Fibroblast of lung (primary cell): ENCODE measurements around the gene BBS9. TPM values are rescaled to one million over a fixed set of nuclear protein-coding genes. Genes with fewer than 3 reads are reported as not detected.

Experiments
- DNase-seq, 2 donors: peaks; one replicate each; pipeline versions ENCODE4 v3.0.0 to v3.0.0-alpha.2; 2010; ENCODE audit warnings: low read depth in 2 of 2
- H2AFZ ChIP-seq: 2 replicates; pipeline ENCODE4 v1.5.1; 2012; ENCODE audit warnings: low read length, control low read depth, inconsistent platforms
- H3K27ac ChIP-seq: 2 replicates; pipeline ENCODE4 v1.5.1; 2011; ENCODE audit warnings: low read length, control low read depth; ENCODE audit not compliant: insufficient read depth
- H3K27me3 ChIP-seq: 2 replicates; pipeline ENCODE4 v1.5.1; 2011; ENCODE audit warnings: mild to moderate bottlenecking, low read length; ENCODE audit not compliant: control insufficient read depth, insufficient read depth
- H3K36me3 ChIP-seq: 2 replicates; pipeline ENCODE4 v1.5.1; 2011; ENCODE audit warnings: low read length; ENCODE audit not compliant: control insufficient read depth, insufficient read depth
- H3K4me1 ChIP-seq: 2 replicates; pipeline ENCODE4 v1.5.1; 2011; ENCODE audit warnings: low read length; ENCODE audit not compliant: control insufficient read depth, insufficient read depth; ENCODE audit errors: extremely low read depth
- H3K4me2 ChIP-seq: 2 replicates; pipeline ENCODE4 v1.5.1; 2011; ENCODE audit warnings: low read length, control low read depth; ENCODE audit not compliant: insufficient read depth; ENCODE audit errors: extremely low read depth
- H3K4me3 ChIP-seq, 4 experiments: fragments of 200-600 bp in 1 of 4; sonication (generic) in 1 of 4; replicated peaks in 1 of 4; 2 replicates each; pipeline ENCODE4 v1.5.1; 2011 to 2016; ENCODE audit warnings: low read length in 4 of 4, low read depth in 3 of 4, mild to moderate bottlenecking in 3 of 4, control low read depth in 2 of 4, inconsistent platforms in 1 of 4, mixed read lengths in 1 of 4; ENCODE audit not compliant: insufficient read depth in 1 of 4; ENCODE audit errors: control extremely low read depth in 1 of 4
- H3K79me2 ChIP-seq: 2 replicates; pipeline ENCODE4 v1.5.1; 2012; ENCODE audit warnings: mild to moderate bottlenecking, low read length, inconsistent platforms; ENCODE audit not compliant: control insufficient read depth, insufficient read depth
- H3K9ac ChIP-seq: 2 replicates; pipeline ENCODE4 v1.5.1; 2011; ENCODE audit warnings: mild to moderate bottlenecking, low read length, control low read depth; ENCODE audit not compliant: insufficient read depth
- H3K9me3 ChIP-seq: 2 replicates; pipeline ENCODE4 v1.5.1; 2012; ENCODE audit warnings: low read depth, low read length; ENCODE audit not compliant: control insufficient read depth, insufficient read depth
- H4K20me1 ChIP-seq: 2 replicates; pipeline ENCODE4 v1.5.1; 2011; ENCODE audit warnings: low read length; ENCODE audit not compliant: control insufficient read depth, insufficient read depth; ENCODE audit errors: extremely low read depth
- EZH2 ChIP-seq: IDR thresholded peaks from 2 replicates; pipeline ENCODE4 v1.5.1; 2012; ENCODE audit warnings: low read length, control low read depth, mild to moderate bottlenecking; ENCODE audit errors: missing control alignments
- polyA plus RNA-seq, 2 donors: library from polyadenylated mRNA; depleted of rRNA in 1 of 2; stranded (reverse) in 1 of 2; unstranded in 1 of 2; fragments of >200 nt; gene quantifications; 2 replicates each; pipeline ENCODE4 v1.2.1, GENCODE V29; 2011 to 2012; ENCODE audit warnings: missing spikeins in 1 of 2
- total RNA-seq: library from RNA; depleted of rRNA; stranded (reverse); fragments of >200 nt; gene quantifications from 2 replicates; pipeline ENCODE4 v1.2.1, GENCODE V29; 2014
- TF ChIP-seq, protein P1 (sequence below), 2 donors: IDR thresholded peaks in 1 of 2; conservative IDR thresholded peaks in 1 of 2; 1 replicate in 1 of 2; 2 replicates in 1 of 2; pipeline ENCODE4 v1.5.1; 2011 to 2012; ENCODE audit warnings: low read length in 2 of 2, control low read depth in 1 of 2, inconsistent platforms in 1 of 2, low read depth in 1 of 2, mild to moderate bottlenecking in 1 of 2

BBS9 gene
- total and polyA plus RNA-seq, 2 donors (not counting 1 experiment from before 2014, with no cell fraction given) = 19.1 to 26.9 TPM

DNA sequence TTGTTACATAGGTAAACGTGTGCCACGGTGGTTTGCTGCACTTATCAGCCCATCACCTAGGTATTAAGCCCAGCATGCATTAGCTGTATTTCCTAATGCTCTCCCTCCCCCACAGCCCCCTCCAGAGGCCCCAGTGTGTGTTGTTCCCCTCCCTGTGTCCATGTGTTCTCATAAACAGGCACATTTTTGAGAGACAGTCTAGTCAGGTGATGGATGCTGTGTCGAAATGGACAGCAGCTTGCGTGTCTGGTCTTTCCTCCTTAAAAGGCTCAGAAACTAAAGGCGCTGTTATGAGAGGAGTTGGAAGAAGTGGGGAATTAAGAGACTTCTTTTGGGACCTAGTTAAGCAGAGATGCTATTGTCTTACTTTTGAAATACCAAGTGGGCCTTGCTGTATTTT is 296.0 kb downstream of the BBS9 start:
- Histone ChIP-seq H3K4me1 (no peaks in the 10 kb centered on the region), H3K36me3 (no peaks in the 10 kb centered on the region), H3K27ac (no peak overlapping the region), H3K4me3 (no peak overlapping the region), H4K20me1 (no peaks in the 10 kb centered on the region), H3K27me3 (no peaks in the 10 kb centered on the region), H3K9me3 (no peaks in the 10 kb centered on the region), H3K9ac (no peak overlapping the region), H3K79me2 (no peaks in the 10 kb centered on the region), H2AFZ (no peak overlapping the region), H3K4me2 (no peak overlapping the region)
- TF ChIP-seq EZH2 = no peak
- TF ChIP-seq, protein P1, sequence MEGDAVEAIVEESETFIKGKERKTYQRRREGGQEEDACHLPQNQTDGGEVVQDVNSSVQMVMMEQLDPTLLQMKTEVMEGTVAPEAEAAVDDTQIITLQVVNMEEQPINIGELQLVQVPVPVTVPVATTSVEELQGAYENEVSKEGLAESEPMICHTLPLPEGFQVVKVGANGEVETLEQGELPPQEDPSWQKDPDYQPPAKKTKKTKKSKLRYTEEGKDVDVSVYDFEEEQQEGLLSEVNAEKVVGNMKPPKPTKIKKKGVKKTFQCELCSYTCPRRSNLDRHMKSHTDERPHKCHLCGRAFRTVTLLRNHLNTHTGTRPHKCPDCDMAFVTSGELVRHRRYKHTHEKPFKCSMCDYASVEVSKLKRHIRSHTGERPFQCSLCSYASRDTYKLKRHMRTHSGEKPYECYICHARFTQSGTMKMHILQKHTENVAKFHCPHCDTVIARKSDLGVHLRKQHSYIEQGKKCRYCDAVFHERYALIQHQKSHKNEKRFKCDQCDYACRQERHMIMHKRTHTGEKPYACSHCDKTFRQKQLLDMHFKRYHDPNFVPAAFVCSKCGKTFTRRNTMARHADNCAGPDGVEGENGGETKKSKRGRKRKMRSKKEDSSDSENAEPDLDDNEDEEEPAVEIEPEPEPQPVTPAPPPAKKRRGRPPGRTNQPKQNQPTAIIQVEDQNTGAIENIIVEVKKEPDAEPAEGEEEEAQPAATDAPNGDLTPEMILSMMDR (conservative IDR thresholded peaks at IDR 0.05 in 1 of 2, IDR thresholded peaks at IDR 0.05 in 1 of 2; ENCODE audit: low read depth in 1 of 2, low read length in 2 of 2) = no peak
- DNase-seq = peak in 1 of 2 donors; percentile 38

DNA sequence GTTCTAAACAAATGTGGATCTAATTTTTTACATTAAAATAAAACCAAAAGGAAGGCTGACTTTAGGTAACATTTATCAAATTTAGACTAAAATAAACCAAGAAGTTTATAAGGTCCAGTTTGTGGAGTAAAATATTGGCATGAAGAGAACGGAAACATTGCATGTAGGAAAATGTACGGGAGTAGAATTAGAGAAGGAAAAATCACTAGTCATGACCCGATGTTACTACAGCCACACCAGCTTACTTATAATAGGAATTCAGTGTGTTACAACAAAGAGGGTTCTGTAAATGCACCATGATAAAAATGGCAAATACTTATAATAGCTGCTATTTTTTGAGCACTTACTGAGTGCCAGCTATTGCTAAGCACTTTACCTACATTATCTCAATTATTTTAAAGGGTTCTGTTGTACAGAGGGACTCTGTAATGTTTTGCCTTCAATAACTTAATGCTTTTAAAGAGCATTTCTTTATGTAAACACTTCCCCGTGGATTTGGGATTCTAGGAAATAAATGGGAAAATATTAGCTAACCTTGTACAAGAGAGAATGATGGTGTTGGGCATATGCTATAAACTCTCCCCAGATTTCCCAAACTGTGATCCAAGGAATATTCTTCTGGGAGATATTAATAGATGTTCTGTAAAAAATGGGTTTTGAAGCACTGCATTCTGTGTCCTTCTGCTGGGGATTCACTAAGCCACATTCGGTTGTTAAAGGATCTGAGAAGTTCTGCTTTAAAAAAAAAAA is 296.7 kb downstream of the BBS9 start:
- H3K4me2 ChIP-seq = no peak overlapping the region
- H3K4me3 ChIP-seq = no peak overlapping the region
- H4K20me1 ChIP-seq = no peaks in the 10 kb centered on the region
- H3K4me1 ChIP-seq = no peaks in the 10 kb centered on the region
- no peaks in the 10 kb centered on the region for H3K9me3 ChIP-seq
- H3K79me2 ChIP-seq = no peaks in the 10 kb centered on the region
- no peak for TF ChIP-seq EZH2
- TF ChIP-seq, protein P1 (conservative IDR thresholded peaks at IDR 0.05 in 1 of 2, IDR thresholded peaks at IDR 0.05 in 1 of 2; ENCODE audit: low read depth in 1 of 2, low read length in 2 of 2) = no peak
- no peak overlapping the region for H3K9ac ChIP-seq
- H2AFZ ChIP-seq = no peak overlapping the region
- H3K27ac ChIP-seq = no peak overlapping the region
- no peak for DNase-seq
- no peaks in the 10 kb centered on the region for H3K27me3 ChIP-seq
- no peaks in the 10 kb centered on the region for H3K36me3 ChIP-seq

DNA sequence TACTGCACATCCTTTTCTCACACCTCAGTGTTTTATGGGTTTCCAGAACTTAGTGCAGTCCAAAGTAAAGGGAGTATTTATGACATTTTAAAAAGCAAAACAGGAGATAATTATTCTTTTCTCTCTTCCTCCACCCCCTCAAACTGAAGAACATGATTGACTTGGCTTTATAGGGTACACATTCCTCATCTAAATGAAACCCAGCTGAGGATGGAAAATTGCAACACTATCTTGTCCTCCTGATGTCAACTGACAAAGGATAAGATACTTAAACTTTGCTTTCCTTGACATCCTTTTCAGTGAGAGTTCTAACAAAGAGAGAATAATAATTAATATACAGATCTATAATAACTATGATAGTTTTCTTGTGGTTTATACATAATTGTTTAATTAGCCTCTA is 299.1 kb downstream of the BBS9 start:
- no peak for DNase-seq
- no peak for TF ChIP-seq EZH2
- TF ChIP-seq, protein P1 (conservative IDR thresholded peaks at IDR 0.05 in 1 of 2, IDR thresholded peaks at IDR 0.05 in 1 of 2; ENCODE audit: low read depth in 1 of 2, low read length in 2 of 2) = no peak

More for the DNA sequence above, 299.1 kb downstream of the BBS9 start:
- Histone ChIP-seq H3K27me3 (no peaks in the 10 kb centered on the region), H3K4me2 (no peak overlapping the region), H3K79me2 (no peaks in the 10 kb centered on the region), H4K20me1 (no peaks in the 10 kb centered on the region), H3K27ac (no peak overlapping the region), H3K36me3 (no peaks in the 10 kb centered on the region), H3K9ac (no peak overlapping the region), H3K4me3 (no peak overlapping the region), H2AFZ (no peak overlapping the region), H3K9me3 (no peaks in the 10 kb centered on the region), H3K4me1 (no peaks in the 10 kb centered on the region)
